GM19238 (cell line): Measurements from ENCODE around the gene HLA-DRB1.
A peak's percentile ranks its signal among the peaks of the same experiment; 100 is the strongest.
"Not testable (repeated sequence)": the region's sequence is repeated elsewhere in the genome, so short reads cannot be mapped to it uniquely, and the experiment has no call there.

Experiments used
- DNase-seq: peaks from one replicate; pipeline ENCODE4 v3.0.0; 2011; ENCODE audit warnings: low spot score; ENCODE audit not compliant: insufficient read length

Gene HLA-DRB1

GRCh38 chr6:32562940-32563339 is 26.7 kb downstream of the HLA-DRB1 start:
- no peak for DNase-seq

DNA sequence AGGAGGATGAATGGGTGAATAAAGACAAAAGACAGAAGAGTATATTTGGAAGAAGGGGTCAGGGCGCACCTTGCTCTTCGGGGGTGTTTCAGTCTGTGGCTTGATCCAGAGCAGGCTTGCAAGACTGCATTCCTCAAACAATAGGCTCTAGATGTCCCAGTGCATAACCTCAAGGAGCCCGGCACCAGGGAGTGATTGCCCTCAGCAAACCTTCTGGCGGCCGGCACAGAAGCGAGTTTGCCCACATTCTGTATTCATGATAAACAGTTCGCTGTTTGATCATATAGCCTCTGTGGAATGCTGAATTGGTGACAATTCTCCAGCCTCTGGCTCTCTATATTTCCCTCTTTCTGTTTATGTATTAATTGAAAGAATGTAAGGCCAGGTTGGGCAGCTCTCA is 29.9 kb downstream of the HLA-DRB1 start:
- DNase-seq = no peak

GRCh38 chr6:32558426-32559057 is 31.1 kb downstream of the HLA-DRB1 start:
- DNase-seq = no peak

DNA sequence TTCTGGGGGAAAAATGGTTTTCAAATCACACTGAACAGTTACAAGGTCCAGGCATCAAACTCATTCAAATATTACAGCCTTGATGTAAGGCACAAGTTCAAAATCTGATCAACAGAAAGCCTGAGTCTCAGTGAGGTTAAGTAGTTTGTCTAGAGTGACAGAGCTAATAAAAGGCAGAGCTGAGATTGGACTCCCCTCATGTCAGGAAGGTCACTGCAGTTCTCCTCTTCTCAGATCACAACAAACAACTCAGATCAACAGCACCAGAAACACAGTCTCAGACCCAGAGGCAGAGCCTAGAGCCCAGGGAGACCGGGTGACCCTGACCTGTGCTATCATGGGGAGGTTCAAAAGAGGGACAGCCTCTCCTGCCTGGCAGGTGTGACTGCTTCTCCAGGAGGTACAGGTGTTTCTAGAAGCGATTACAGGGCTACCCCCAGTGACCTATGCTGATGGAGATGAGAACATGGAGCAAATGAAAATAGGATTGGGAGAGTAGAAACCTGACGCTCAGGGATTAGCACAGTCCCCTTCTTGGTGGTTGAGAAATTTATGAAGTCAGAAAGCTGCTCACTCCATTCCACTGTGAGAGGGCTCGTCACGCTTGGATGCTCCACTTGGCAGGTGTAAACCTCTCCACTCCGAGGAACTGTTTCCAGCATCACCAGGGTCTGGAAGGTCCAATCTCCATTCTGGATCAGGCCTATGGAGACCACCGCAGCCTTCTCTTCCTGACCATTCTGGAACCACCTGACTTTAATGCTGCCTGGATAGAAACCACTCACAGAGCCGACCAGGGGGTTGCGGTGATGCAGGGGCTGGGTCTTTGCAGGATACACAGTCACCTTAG is 35.3 kb downstream of the HLA-DRB1 start:
- no peak for DNase-seq

DNA sequence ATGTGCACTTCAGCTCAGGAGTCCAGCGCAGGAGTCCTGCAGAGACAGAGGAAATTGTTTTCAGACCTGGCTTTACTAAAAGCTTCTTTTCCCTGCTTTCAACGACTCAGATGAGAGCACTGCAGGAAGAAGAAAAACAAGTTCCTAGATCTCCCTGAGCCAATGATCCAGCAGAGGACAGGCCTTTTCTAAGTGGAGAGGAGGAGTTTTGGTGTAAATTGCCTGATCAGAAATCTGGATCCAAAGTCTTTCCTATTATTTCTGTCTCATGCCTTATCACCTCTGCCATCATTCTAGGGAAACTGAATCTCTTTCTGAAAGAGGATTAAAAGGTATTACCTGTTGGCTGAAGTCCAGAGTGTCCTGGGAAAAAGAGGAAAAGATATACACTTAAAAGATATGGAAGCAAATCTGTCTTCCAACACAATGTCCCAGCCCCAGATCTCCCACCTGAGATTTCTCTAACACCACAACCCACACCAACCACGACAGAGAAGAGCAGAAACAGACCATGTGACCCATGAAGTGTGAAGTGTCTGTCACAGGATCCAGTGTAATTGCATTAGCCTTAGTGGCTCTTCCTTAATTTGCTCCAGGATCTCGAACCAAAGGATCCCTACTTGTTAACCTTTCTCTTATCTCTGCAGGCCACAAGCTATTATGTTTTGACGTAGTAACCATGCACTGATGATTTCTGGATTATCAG is 36.5 kb downstream of the HLA-DRB1 start:
- DNase-seq = no peak

GRCh38 chr6:32551410-32551809 is 38.2 kb downstream of the HLA-DRB1 start:
- no peak for DNase-seq

GRCh38 chr6:32539839-32540238 is 49.8 kb downstream of the HLA-DRB1 start:
- no peak for DNase-seq

- DNase-seq = not testable (repeated sequence)
Observed at GRCh38 chr6:32530431-32530793, 59.2 kb downstream of the HLA-DRB1 start.

GRCh38 chr6:32529697-32530430 is 59.8 kb downstream of the HLA-DRB1 start, which contains the start of gene HLA-DRB5:
Gene HLA-DRB5 (minus strand): TSS chr6:32530287. CDS start chr6:32530224, 63 bp downstream.
- DNase-seq = peak; percentile 5
